OCI-LY7 (cell line): Measurements from ENCODE around the gene ART4. TPM values are rescaled to one million over a fixed set of nuclear protein-coding genes. Genes with fewer than 3 reads are reported as not detected.

ENCODE experiments used
- BruUV-seq: library from RNA; stranded (reverse); fragments of 400-500 nt; replicated peaks from 2 replicates; lab custom pipeline; 2021; lab: Mats Ljungman, UMichigan
- CTCF ChIA-PET: fragments of 300-600 bp; sonication (Branson Sonifier 250); formaldehyde crosslinking; loops from one replicate; lab custom pipeline; 2022; ENCODE audit warnings: antibody characterized with exemption; ENCODE audit not compliant: unreplicated experiment; lab: Charles Lee
- POLR2A ChIA-PET: fragments of 300-600 bp; sonication (Branson Sonifier 250); formaldehyde crosslinking; loops from one replicate; lab custom pipeline; 2022; ENCODE audit warnings: antibody characterized with exemption; lab: Charles Lee
- DNase-seq: peaks from one replicate; pipeline ENCODE4 v3.0.0-alpha.2; 2015; ENCODE audit warnings: low spot score
- H2AFZ ChIP-seq: fragments of 200-600 bp; sonication (generic), shearing (Covaris generic); 2 replicates; pipeline ENCODE4 v1.6.1; 2014; ENCODE audit warnings: mild to moderate bottlenecking, antibody characterized with exemption, low read length, moderate library complexity
- H3K27ac ChIP-seq: fragments of 200-600 bp; sonication (generic); 2 replicates; pipeline ENCODE4 v1.5.1; 2014; ENCODE audit warnings: mixed run types, low read depth, mild to moderate bottlenecking, moderate library complexity, low read length, inconsistent platforms; ENCODE audit not compliant: poor library complexity, severe bottlenecking
- H3K36me3 ChIP-seq: fragments of 200-600 bp; sonication (generic); 2 replicates; pipeline ENCODE4 v1.6.1; 2014; ENCODE audit warnings: mild to moderate bottlenecking, antibody characterized with exemption, low read length, moderate library complexity, mixed read lengths; ENCODE audit not compliant: insufficient read depth
- H3K4me1 ChIP-seq: fragments of 200-600 bp; sonication (generic); 2 replicates; pipeline ENCODE4 v1.5.1; 2014; ENCODE audit warnings: mild to moderate bottlenecking, low read length; ENCODE audit not compliant: insufficient read depth, poor library complexity, severe bottlenecking
- H3K4me2 ChIP-seq: fragments of 200-600 bp; sonication (generic); 2 replicates; pipeline ENCODE4 v1.6.1; 2014; ENCODE audit warnings: mild to moderate bottlenecking, low read length
- H3K4me3 ChIP-seq: fragments of 200-600 bp; sonication (generic); 2 replicates; pipeline ENCODE4 v1.5.1; 2014; ENCODE audit warnings: mild to moderate bottlenecking, low read depth, low read length; ENCODE audit not compliant: poor library complexity, severe bottlenecking
- H3K79me2 ChIP-seq: fragments of 200-600 bp; sonication (generic); 2 replicates; pipeline ENCODE4 v1.6.1; 2016; ENCODE audit warnings: low read depth, mild to moderate bottlenecking, low read length, moderate library complexity, mixed read lengths; ENCODE audit not compliant: insufficient read depth
- H3K9me2 ChIP-seq: fragments of 200-600 bp; sonication (generic); 2 replicates; pipeline ENCODE4 v1.6.1; 2016; ENCODE audit warnings: mild to moderate bottlenecking, low read length, mixed read lengths; ENCODE audit not compliant: insufficient read depth
- H3K9me3 ChIP-seq: fragments of 200-600 bp; sonication (generic); 2 replicates; pipeline ENCODE4 v1.6.1; 2014; ENCODE audit warnings: mild to moderate bottlenecking, mixed run types, low read length, mixed read lengths
- H4K20me1 ChIP-seq: fragments of 200-600 bp; sonication (generic); 2 replicates; pipeline ENCODE4 v1.6.1; 2014; ENCODE audit warnings: mild to moderate bottlenecking, antibody characterized with exemption, low read length, moderate library complexity, mixed read lengths; ENCODE audit not compliant: insufficient read depth
- EZH2phosphoT487 ChIP-seq: fragments of 200-600 bp; sonication (generic); IDR thresholded peaks from 2 replicates; pipeline ENCODE4 v1.6.1; 2018; ENCODE audit warnings: low read depth, borderline replicate concordance, mild to moderate bottlenecking, mixed run types, antibody characterized with exemption, low read length, moderate library complexity, mixed read lengths
- intact Hi-C: fragments of 100-400 bp; cut with micrococcal nuclease; formaldehyde crosslinking; loops from one replicate; pipeline ENCODE4 v1.10.0; 2022; ENCODE audit not compliant: unreplicated experiment
- total RNA-seq, 2 experiments: library from RNA; depleted of rRNA in 1 of 2; stranded (reverse); fragments of >200 nt in 1 of 2; shearing (Covaris generic) in 1 of 2; gene quantifications; 2 replicates each; pipeline ENCODE4 v1.2.3, GENCODE V29; 2014 to 2022
- TF ChIP-seq, protein P1 (sequence below): fragments of 200-600 bp; sonication (generic); conservative IDR thresholded peaks from 2 replicates; pipeline ENCODE4 v1.5.1; 2014; ENCODE audit warnings: mild to moderate bottlenecking, antibody characterized with exemption, low read length, moderate library complexity, mixed read lengths

Gene ART4
- total RNA-seq, 2 experiments from 2014 or later = not detected

DNA sequence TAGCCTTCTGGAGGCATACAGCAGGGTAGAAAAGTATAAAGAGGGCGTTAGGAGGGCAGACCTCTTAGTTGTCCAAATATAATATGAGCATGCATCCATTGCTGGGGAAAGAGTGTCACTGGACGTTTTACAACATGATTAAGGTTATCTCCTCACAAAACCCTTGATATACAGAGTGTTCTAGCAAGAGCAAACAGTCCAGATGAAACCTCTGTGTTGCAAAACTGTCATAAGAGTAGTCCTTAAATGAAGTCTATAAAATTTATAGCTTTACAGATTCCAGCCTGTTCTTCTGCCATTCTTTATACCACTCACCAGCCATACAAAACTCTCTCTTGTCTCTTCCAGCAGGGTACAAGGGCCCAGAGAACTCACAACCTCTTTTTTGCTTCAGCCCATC, 61.8 kb downstream of the ART4 start:
- no peak overlapping the region for H3K4me3 ChIP-seq
- no peak for DNase-seq
- POLR2A ChIA-PET = interaction anchor here (0.7 to 8.4 kb wide), 6 partner anchors 9 to 209 kb away, joined by 3 to 82 read pairs (median 4); a partner anchor contains a TSS

DNA sequence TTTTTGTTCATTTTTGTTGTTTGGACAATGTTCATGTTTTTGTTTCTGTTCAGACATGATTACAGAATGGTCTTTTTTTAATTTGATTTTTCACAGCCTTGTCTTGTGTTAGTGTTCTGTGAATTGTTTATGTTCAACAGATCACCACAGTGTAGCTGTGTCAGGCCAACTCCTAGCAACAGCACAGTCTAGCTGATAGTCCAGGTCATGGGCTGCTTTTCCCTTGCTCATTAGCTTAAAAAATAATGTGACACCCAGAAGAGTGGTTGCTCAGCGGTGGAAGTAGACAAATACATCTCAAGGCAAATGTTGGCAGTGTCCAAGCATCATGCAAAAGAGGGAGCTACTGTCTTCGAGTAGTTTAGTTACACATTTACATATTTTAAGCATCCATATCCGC, 62.5 kb downstream of the ART4 start:
- H4K20me1 ChIP-seq = peaks cover 2% of the 10 kb centered on the region; the same call in 1 of the 2 replicates
- no TSS peak for BruUV-seq
- intact Hi-C loops = no loop called here
- H3K36me3 ChIP-seq = peaks cover 23% of the 10 kb centered on the region
- DNase-seq = no peak
- no peak overlapping the region for H3K4me3 ChIP-seq
- no peak overlapping the region for H2AFZ ChIP-seq
- H3K27ac ChIP-seq = no peak overlapping the region
- no peaks in the 10 kb centered on the region for H3K9me2 ChIP-seq
- H3K9me3 ChIP-seq = no peaks in the 10 kb centered on the region
- ChIA-PET CTCF (interaction anchor here (0.7 kb wide), 1 partner anchor 9 kb away, joined by 3 read pairs; no protein-coding TSS in a partner anchor), POLR2A (interaction anchor here (0.9 to 8.4 kb wide), 4 partner anchors 8 to 19 kb away, joined by 4 to 82 read pairs (median 4); a partner anchor contains a TSS)
- H3K4me1 ChIP-seq = peaks cover 11% of the 10 kb centered on the region
- peak overlapping the region; percentile 27 for H3K4me2 ChIP-seq
- no peak for TF ChIP-seq EZH2phosphoT487
- TF ChIP-seq, protein P1, sequence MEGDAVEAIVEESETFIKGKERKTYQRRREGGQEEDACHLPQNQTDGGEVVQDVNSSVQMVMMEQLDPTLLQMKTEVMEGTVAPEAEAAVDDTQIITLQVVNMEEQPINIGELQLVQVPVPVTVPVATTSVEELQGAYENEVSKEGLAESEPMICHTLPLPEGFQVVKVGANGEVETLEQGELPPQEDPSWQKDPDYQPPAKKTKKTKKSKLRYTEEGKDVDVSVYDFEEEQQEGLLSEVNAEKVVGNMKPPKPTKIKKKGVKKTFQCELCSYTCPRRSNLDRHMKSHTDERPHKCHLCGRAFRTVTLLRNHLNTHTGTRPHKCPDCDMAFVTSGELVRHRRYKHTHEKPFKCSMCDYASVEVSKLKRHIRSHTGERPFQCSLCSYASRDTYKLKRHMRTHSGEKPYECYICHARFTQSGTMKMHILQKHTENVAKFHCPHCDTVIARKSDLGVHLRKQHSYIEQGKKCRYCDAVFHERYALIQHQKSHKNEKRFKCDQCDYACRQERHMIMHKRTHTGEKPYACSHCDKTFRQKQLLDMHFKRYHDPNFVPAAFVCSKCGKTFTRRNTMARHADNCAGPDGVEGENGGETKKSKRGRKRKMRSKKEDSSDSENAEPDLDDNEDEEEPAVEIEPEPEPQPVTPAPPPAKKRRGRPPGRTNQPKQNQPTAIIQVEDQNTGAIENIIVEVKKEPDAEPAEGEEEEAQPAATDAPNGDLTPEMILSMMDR = no peak
- H3K79me2 ChIP-seq = peaks cover 2% of the 10 kb centered on the region; the same call in 1 of the 2 replicates

More for the DNA sequence above, 61.8 kb downstream of the ART4 start:
- Histone ChIP-seq H2AFZ (no peak overlapping the region), H3K9me2 (no peaks in the 10 kb centered on the region), H4K20me1 (no peaks in the 10 kb centered on the region), H3K4me1 (peaks cover 5% of the 10 kb centered on the region), H3K36me3 (peaks cover 30% of the 10 kb centered on the region), H3K27ac (no peak overlapping the region), H3K79me2 (no peaks in the 10 kb centered on the region), H3K9me3 (no peaks in the 10 kb centered on the region), H3K4me2 (no peak overlapping the region)
- intact Hi-C loops = no loop called here
- CTCF ChIA-PET = no interaction called here
- no peak for TF ChIP-seq EZH2phosphoT487
- TF ChIP-seq, protein P1 = no peak
- no TSS peak for BruUV-seq

DNA sequence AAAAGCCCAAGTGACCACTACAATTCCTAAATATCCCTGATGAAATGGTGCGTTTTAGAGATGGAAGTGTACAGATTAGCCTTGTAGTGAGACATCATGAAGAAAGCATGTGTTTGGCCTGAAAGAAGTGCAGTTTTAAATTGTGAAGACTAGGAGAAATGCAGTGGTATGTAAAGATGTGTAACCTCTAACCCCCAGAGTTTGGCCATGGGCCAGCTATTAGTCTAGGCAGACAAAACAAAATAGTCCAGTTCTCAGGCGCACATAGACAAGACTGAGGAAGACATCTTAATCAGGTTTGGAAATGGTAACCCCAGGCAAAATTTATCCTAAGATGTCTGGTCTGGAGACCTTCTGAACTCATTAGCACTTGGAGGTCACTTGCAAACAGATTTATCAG, 63.5 kb downstream of the ART4 start:
- no peak for TF ChIP-seq EZH2phosphoT487
- TF ChIP-seq, protein P1 = no peak
- POLR2A ChIA-PET = interaction anchor here (8.4 kb wide), 1 partner anchor 7 kb away, joined by 82 read pairs; a partner anchor contains a TSS

More for the DNA sequence above, 63.5 kb downstream of the ART4 start:
- CTCF ChIA-PET = no interaction called here
- intact Hi-C loops = loop anchor here (10.0 kb wide), 2 partner anchors 525 to 1105 kb away; partner anchors contain the start of gene STRAP
- H3K4me1 ChIP-seq = peaks cover 21% of the 10 kb centered on the region
- H3K9me3 ChIP-seq = no peaks in the 10 kb centered on the region
- no peak overlapping the region for H3K4me3 ChIP-seq
- no peak overlapping the region for H2AFZ ChIP-seq
- peaks cover 12% of the 10 kb centered on the region; the same call in 1 of the 2 replicates for H3K79me2 ChIP-seq
- no TSS peak for BruUV-seq
- no peak overlapping the region for H3K4me2 ChIP-seq
- no peaks in the 10 kb centered on the region for H3K9me2 ChIP-seq
- peaks cover 8% of the 10 kb centered on the region for H4K20me1 ChIP-seq
- no peak overlapping the region for H3K27ac ChIP-seq
- H3K36me3 ChIP-seq = peaks cover 13% of the 10 kb centered on the region
- no peak for DNase-seq
